Measurements from ENCODE around the gene SBF2. TPM values are rescaled to one million over a fixed set of nuclear protein-coding genes. Genes with fewer than 3 reads are reported as not detected.

SBF2 gene
- total and polyA plus RNA-seq, 2 of the 13 experiments (the other 11 are each of a cell fraction or from before 2014, with no cell fraction given) = 24.0 to 45.8 TPM

GRCh38 chr11:9861860-9862725 lies 431.9 kb downstream of the SBF2 start (continued):
- TF ChIP-seq ZBTB33 (CRISPR knock-in tag; IDR thresholded peaks at IDR 0.05) (no peak), EP300 (IDR thresholded peaks at IDR 0.05; ENCODE audit: low read depth in 2 of 2, low read length in 2 of 2) (no peak), EP300 (CRISPR knock-in tag; IDR thresholded peaks at IDR 0.05; ENCODE audit: borderline replicate concordance) (no peak), ZNF382 (CRISPR knock-in tag; IDR thresholded peaks at IDR 0.05; ENCODE audit: borderline replicate concordance) (no peak), RFX3 (CRISPR knock-in tag; IDR thresholded peaks at IDR 0.05) (no peak), ZNF292 (CRISPR knock-in tag; IDR thresholded peaks at IDR 0.05; ENCODE audit: borderline replicate concordance, low read depth) (no peak), ATRX (CRISPR knock-in tag; IDR thresholded peaks at IDR 0.05; ENCODE audit: borderline replicate concordance) (no peak), LRRFIP1 (CRISPR knock-in tag; conservative IDR thresholded peaks at IDR 0.05) (no peak), THAP9 (CRISPR knock-in tag; IDR thresholded peaks at IDR 0.05; ENCODE audit: borderline replicate concordance) (no peak), ZKSCAN1 (IDR thresholded peaks at IDR 0.05; ENCODE audit: low read length) (no peak), DRAP1 (CRISPR knock-in tag; IDR thresholded peaks at IDR 0.05) (0 out of 2 replicates have a peak, but pooled peaks have one; percentile 36), IRF9 (CRISPR knock-in tag; IDR thresholded peaks at IDR 0.05; ENCODE audit: borderline replicate concordance) (no peak), JARID2 (CRISPR knock-in tag; IDR thresholded peaks at IDR 0.05; ENCODE audit: insufficient replicate concordance) (no peak), SAP130 (CRISPR knock-in tag; IDR thresholded peaks at IDR 0.05; ENCODE audit: low read depth) (0 out of 2 replicates have a peak, but pooled peaks have one; percentile 12), PLSCR1 (CRISPR knock-in tag; IDR thresholded peaks at IDR 0.05; ENCODE audit: borderline replicate concordance) (no peak), MAX (IDR thresholded peaks at IDR 0.05) (no peak), RFXAP (CRISPR knock-in tag; IDR thresholded peaks at IDR 0.05; ENCODE audit: borderline replicate concordance) (no peak), HDAC6 (IDR thresholded peaks at IDR 0.05; ENCODE audit: low read depth, low read length) (no peak)
